ENCODE data around the gene DSTN. TPM values are rescaled to one million over a fixed set of nuclear protein-coding genes. Genes with fewer than 3 reads are reported as not detected.

DSTN gene
- total RNA-seq, 1 experiment from 2014 or later: 9.5 TPM

DNA sequence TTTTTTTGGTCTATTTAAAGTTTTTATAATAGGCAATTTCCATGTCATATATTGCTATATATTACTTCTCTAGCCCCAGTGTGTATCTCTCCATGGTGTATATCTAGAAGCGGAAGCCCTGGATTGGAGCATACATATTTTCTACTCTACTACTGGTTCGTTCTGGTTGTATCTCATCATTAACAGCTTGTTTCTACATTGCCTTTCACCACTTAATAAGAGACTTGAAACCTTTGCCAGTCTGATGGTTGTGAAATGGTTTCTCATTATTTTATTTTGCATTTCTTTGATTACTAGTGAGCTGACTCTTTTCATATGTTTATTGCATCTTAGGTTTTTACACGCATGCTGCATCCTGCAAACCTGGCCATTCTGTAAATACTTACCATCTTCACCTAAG lies 3.6 kb downstream of the DSTN start:
- Histone ChIP-seq H3K9ac (ENCODE audit: low read length) (no peak overlapping the region), H3K4me1 (ENCODE audit: low read length) (peaks cover 13% of the 10 kb centered on the region), H4K20me1 (ENCODE audit: insufficient read depth, low read depth, low read length) (0 out of 2 replicates have a peak, but pooled peaks cover 3% of the 10 kb centered on the region), H3K79me2 (ENCODE audit: low read length) (no peaks in the 10 kb centered on the region), H3K27ac (ENCODE audit: low read length) (no peak overlapping the region), H3K9me3 (ENCODE audit: low read length) (no peaks in the 10 kb centered on the region), H3K27me3 (ENCODE audit: low read length) (no peaks in the 10 kb centered on the region), H2AFZ (ENCODE audit: low read length) (no peak overlapping the region), H3K4me3 (ENCODE audit: low read length) (no peak overlapping the region), H3K9me2 (replicated peaks; ENCODE audit: insufficient read depth, low read length) (no peaks in the 10 kb centered on the region), H3K36me3 (ENCODE audit: insufficient read depth, low read length) (no peaks in the 10 kb centered on the region), H3K4me2 (ENCODE audit: low read depth, low read length, poor library complexity, severe bottlenecking) (no peak overlapping the region)
- DNase-seq: no peak

GRCh38 chr20:17576215-17576614 lies 6.3 kb downstream of the DSTN start:
- Histone ChIP-seq H3K27ac (ENCODE audit: low read length) (no peak overlapping the region), H3K9me3 (ENCODE audit: low read length) (no peaks in the 10 kb centered on the region), H4K20me1 (ENCODE audit: insufficient read depth, low read depth, low read length) (0 out of 2 replicates have a peak, but pooled peaks cover 8% of the 10 kb centered on the region), H2AFZ (ENCODE audit: low read length) (no peak overlapping the region), H3K9me2 (replicated peaks; ENCODE audit: insufficient read depth, low read length) (no peaks in the 10 kb centered on the region), H3K4me3 (ENCODE audit: low read length) (no peak overlapping the region), H3K36me3 (ENCODE audit: insufficient read depth, low read length) (no peaks in the 10 kb centered on the region), H3K9ac (ENCODE audit: low read length) (no peak overlapping the region), H3K4me2 (ENCODE audit: low read depth, low read length, poor library complexity, severe bottlenecking) (no peak overlapping the region), H3K27me3 (ENCODE audit: low read length) (no peaks in the 10 kb centered on the region), H3K79me2 (ENCODE audit: low read length) (no peaks in the 10 kb centered on the region), H3K4me1 (ENCODE audit: low read length) (peaks cover under 1% of the 10 kb centered on the region)
- DNase-seq: no peak

DNA sequence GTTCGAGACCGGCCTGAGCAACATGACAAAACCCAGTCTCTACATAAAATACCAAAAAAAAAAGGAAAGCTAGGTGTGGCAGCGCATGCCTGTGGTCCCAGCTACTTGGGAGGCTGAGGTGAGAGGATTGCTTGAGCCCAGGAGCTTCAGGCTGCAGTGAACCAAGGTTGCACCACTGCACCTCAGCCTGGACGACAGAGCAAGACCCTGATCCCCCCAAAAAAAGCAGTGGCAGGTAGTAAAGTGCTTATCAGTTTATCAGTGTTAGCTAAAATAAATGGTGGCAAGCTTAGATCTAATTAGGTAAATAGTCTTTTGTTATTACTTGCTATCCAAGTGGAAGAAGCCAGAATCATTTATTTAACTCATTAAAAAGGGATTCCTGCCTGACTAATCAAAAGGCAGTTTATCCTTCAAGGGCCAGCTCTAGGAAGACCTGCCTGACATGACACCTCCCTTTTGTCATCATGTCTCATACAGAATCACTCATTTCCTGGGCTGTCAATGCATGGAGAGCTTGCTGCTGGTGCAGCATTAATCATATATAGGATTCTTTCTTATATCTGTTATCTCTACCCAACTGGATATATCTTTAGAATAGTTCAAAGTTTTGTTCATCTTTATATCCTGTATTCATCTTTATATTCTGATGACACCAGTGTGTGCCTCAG lies 9.6 kb downstream of the DSTN start:
- no peak for DNase-seq
- H3K9me2 ChIP-seq (replicated peaks; ENCODE audit: insufficient read depth, low read length): no peaks in the 10 kb centered on the region
- H3K27ac ChIP-seq (ENCODE audit: low read length): no peak overlapping the region
- H3K4me1 ChIP-seq (ENCODE audit: low read length): peaks cover 6% of the 10 kb centered on the region
- H4K20me1 ChIP-seq (ENCODE audit: insufficient read depth, low read depth, low read length): peaks cover 8% of the 10 kb centered on the region; the same call in 1 of the 2 replicates
- no peak overlapping the region for H2AFZ ChIP-seq (ENCODE audit: low read length)
- H3K36me3 ChIP-seq (ENCODE audit: insufficient read depth, low read length): no peaks in the 10 kb centered on the region
- no peaks in the 10 kb centered on the region for H3K79me2 ChIP-seq (ENCODE audit: low read length)
- H3K9me3 ChIP-seq (ENCODE audit: low read length): no peaks in the 10 kb centered on the region
- H3K9ac ChIP-seq (ENCODE audit: low read length): no peak overlapping the region
- no peak overlapping the region for H3K4me3 ChIP-seq (ENCODE audit: low read length)
- no peak overlapping the region for H3K4me2 ChIP-seq (ENCODE audit: low read depth, low read length, poor library complexity, severe bottlenecking)
- H3K27me3 ChIP-seq (ENCODE audit: low read length): no peaks in the 10 kb centered on the region

GRCh38 chr20:17580895-17581294 lies 11.0 kb downstream of the DSTN start:
- H4K20me1 ChIP-seq (ENCODE audit: insufficient read depth, low read depth, low read length): peaks cover 8% of the 10 kb centered on the region; the same call in 1 of the 2 replicates

DNA sequence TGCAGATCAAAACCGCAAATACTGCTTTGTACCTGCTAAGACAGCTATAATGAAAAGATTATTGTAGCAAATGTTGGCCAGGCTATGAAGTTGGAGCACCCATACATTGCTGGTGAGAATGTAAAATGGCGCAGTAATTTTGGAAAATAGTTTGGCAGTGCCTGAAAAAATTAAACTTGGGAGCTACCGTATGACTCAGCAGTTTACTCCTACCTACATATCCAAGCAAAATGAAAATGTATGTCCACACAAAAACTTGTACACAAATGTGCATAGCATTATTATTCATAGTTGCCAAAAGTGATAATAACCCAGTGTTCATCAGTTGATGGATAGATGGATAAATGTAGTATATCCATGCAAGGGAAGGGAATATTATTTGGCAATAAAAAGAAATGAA lies 13.3 kb downstream of the DSTN start:
- Histone ChIP-seq H2AFZ (ENCODE audit: low read length) (no peak overlapping the region), H3K9me3 (ENCODE audit: low read length) (no peaks in the 10 kb centered on the region), H3K9me2 (replicated peaks; ENCODE audit: insufficient read depth, low read length) (no peaks in the 10 kb centered on the region), H4K20me1 (ENCODE audit: insufficient read depth, low read depth, low read length) (peaks cover 8% of the 10 kb centered on the region; the same call in 1 of the 2 replicates), H3K27me3 (ENCODE audit: low read length) (no peaks in the 10 kb centered on the region), H3K4me3 (ENCODE audit: low read length) (no peak overlapping the region), H3K4me2 (ENCODE audit: low read depth, low read length, poor library complexity, severe bottlenecking) (no peak overlapping the region), H3K79me2 (ENCODE audit: low read length) (no peaks in the 10 kb centered on the region), H3K36me3 (ENCODE audit: insufficient read depth, low read length) (no peaks in the 10 kb centered on the region), H3K27ac (ENCODE audit: low read length) (no peak overlapping the region), H3K4me1 (ENCODE audit: low read length) (peaks cover 6% of the 10 kb centered on the region), H3K9ac (ENCODE audit: low read length) (no peak overlapping the region)
- no peak for DNase-seq

More at GRCh38 chr20:17580895-17581294, 11.0 kb downstream of the DSTN start:
- no peaks in the 10 kb centered on the region for H3K79me2 ChIP-seq (ENCODE audit: low read length)
- H3K4me1 ChIP-seq (ENCODE audit: low read length): peaks cover 6% of the 10 kb centered on the region
- no peak overlapping the region for H2AFZ ChIP-seq (ENCODE audit: low read length)
- no peaks in the 10 kb centered on the region for H3K36me3 ChIP-seq (ENCODE audit: insufficient read depth, low read length)
- no peak overlapping the region for H3K4me3 ChIP-seq (ENCODE audit: low read length)
- no peak for DNase-seq
- no peaks in the 10 kb centered on the region for H3K9me3 ChIP-seq (ENCODE audit: low read length)
- no peak overlapping the region for H3K9ac ChIP-seq (ENCODE audit: low read length)
- no peaks in the 10 kb centered on the region for H3K27me3 ChIP-seq (ENCODE audit: low read length)
- no peak overlapping the region for H3K4me2 ChIP-seq (ENCODE audit: low read depth, low read length, poor library complexity, severe bottlenecking)
- H3K9me2 ChIP-seq (replicated peaks; ENCODE audit: insufficient read depth, low read length): no peaks in the 10 kb centered on the region
- H3K27ac ChIP-seq (ENCODE audit: low read length): no peak overlapping the region

GRCh38 chr20:17584689-17585088 lies 14.8 kb downstream of the DSTN start:
- Histone ChIP-seq H3K4me3 (ENCODE audit: low read length) (no peak overlapping the region), H2AFZ (ENCODE audit: low read length) (no peak overlapping the region), H3K9ac (ENCODE audit: low read length) (no peak overlapping the region), H3K79me2 (ENCODE audit: low read length) (no peaks in the 10 kb centered on the region), H3K4me1 (ENCODE audit: low read length) (peaks cover 6% of the 10 kb centered on the region), H3K27ac (ENCODE audit: low read length) (no peak overlapping the region), H3K27me3 (ENCODE audit: low read length) (no peaks in the 10 kb centered on the region), H4K20me1 (ENCODE audit: insufficient read depth, low read depth, low read length) (no peaks in the 10 kb centered on the region; the same call in 1 of the 2 replicates), H3K9me2 (replicated peaks; ENCODE audit: insufficient read depth, low read length) (no peaks in the 10 kb centered on the region), H3K9me3 (ENCODE audit: low read length) (no peaks in the 10 kb centered on the region), H3K36me3 (ENCODE audit: insufficient read depth, low read length) (no peaks in the 10 kb centered on the region), H3K4me2 (ENCODE audit: low read depth, low read length, poor library complexity, severe bottlenecking) (no peak overlapping the region)
- no peak for DNase-seq

DNA sequence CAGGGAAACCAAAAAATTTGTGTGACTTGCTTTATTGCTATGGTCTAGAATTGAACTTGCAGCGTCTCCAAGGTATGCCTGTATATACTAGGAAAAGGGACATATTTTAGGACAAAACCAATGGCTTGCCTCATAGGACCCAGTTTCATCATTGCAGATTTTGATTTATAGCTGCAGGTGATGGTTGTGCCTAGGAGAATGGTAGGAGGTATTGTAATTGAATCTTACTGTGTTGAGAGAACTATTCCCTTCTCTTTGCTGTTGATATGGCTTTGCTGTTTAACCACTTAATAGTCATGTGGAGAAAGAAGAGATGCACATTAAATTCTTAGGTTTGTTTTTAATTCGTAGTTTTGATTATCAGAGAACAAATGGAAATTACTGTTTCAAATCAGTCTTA lies 16.4 kb downstream of the DSTN start:
- H2AFZ ChIP-seq (ENCODE audit: low read length): no peak overlapping the region
- no peak for DNase-seq
- H3K9me3 ChIP-seq (ENCODE audit: low read length): no peaks in the 10 kb centered on the region
- no peaks in the 10 kb centered on the region for H3K9me2 ChIP-seq (replicated peaks; ENCODE audit: insufficient read depth, low read length)
- peaks cover 6% of the 10 kb centered on the region for H3K4me1 ChIP-seq (ENCODE audit: low read length)
- no peak overlapping the region for H3K4me2 ChIP-seq (ENCODE audit: low read depth, low read length, poor library complexity, severe bottlenecking)
- peaks cover 8% of the 10 kb centered on the region; the same call in 1 of the 2 replicates for H4K20me1 ChIP-seq (ENCODE audit: insufficient read depth, low read depth, low read length)
- H3K79me2 ChIP-seq (ENCODE audit: low read length): no peaks in the 10 kb centered on the region
- no peak overlapping the region for H3K9ac ChIP-seq (ENCODE audit: low read length)
- no peaks in the 10 kb centered on the region for H3K27me3 ChIP-seq (ENCODE audit: low read length)
- no peak overlapping the region for H3K27ac ChIP-seq (ENCODE audit: low read length)
- no peaks in the 10 kb centered on the region for H3K36me3 ChIP-seq (ENCODE audit: insufficient read depth, low read length)
- H3K4me3 ChIP-seq (ENCODE audit: low read length): no peak overlapping the region

GRCh38 chr20:17587148-17587547 lies 17.3 kb downstream of the DSTN start:
- H3K9ac ChIP-seq (ENCODE audit: low read length): no peak overlapping the region
- H3K27ac ChIP-seq (ENCODE audit: low read length): no peak overlapping the region
- no peaks in the 10 kb centered on the region for H3K36me3 ChIP-seq (ENCODE audit: insufficient read depth, low read length)
- H3K27me3 ChIP-seq (ENCODE audit: low read length): no peaks in the 10 kb centered on the region
- H3K4me1 ChIP-seq (ENCODE audit: low read length): peaks cover 6% of the 10 kb centered on the region
- DNase-seq: no peak
- H3K4me3 ChIP-seq (ENCODE audit: low read length): no peak overlapping the region
- H3K9me2 ChIP-seq (replicated peaks; ENCODE audit: insufficient read depth, low read length): no peaks in the 10 kb centered on the region
- H2AFZ ChIP-seq (ENCODE audit: low read length): no peak overlapping the region
- no peaks in the 10 kb centered on the region for H3K79me2 ChIP-seq (ENCODE audit: low read length)
- H4K20me1 ChIP-seq (ENCODE audit: insufficient read depth, low read depth, low read length): peaks cover 8% of the 10 kb centered on the region; the same call in 1 of the 2 replicates
- no peak overlapping the region for H3K4me2 ChIP-seq (ENCODE audit: low read depth, low read length, poor library complexity, severe bottlenecking)
- H3K9me3 ChIP-seq (ENCODE audit: low read length): no peaks in the 10 kb centered on the region

All from Karpas-422 (cell line).